OCI-LY3 (cell line): ENCODE results near the gene VENTX.

Experiments used
- H2AFZ ChIP-seq: fragments of 200-600, 300-600 bp; shearing (Covaris generic); 2 replicates; pipeline ENCODE4 v1.6.0; 2014; ENCODE audit warnings: antibody characterized with exemption, low read depth, low read length
- H3K27ac ChIP-seq: fragments of 200-600, 300-600 bp; sonication (generic); 2 replicates; pipeline ENCODE4 v1.5.1; 2014; ENCODE audit warnings: mild to moderate bottlenecking, low read length, moderate library complexity, mixed read lengths
- H3K27me3 ChIP-seq: fragments of 200-600, 300-600 bp; sonication (generic); 2 replicates; pipeline ENCODE4 v1.6.1; 2014; ENCODE audit warnings: low read depth, low read length, mixed read lengths
- H3K36me3 ChIP-seq: fragments of 200-600, 300-600 bp; sonication (generic); replicated peaks from 2 replicates; pipeline ENCODE3; 2014; ENCODE audit warnings: low read depth, low read length, mixed read lengths
- H3K4me1 ChIP-seq: fragments of 300-600, 200-600 bp; sonication (generic); 2 replicates; pipeline ENCODE4 v1.6.1; 2014; ENCODE audit warnings: low read length, mixed read lengths
- H3K4me2 ChIP-seq: fragments of 200-600, 300-600 bp; sonication (generic); 2 replicates; pipeline ENCODE4 v1.6.1; 2014; ENCODE audit warnings: low read length, mixed read lengths
- H3K4me3 ChIP-seq: fragments of 300-600, 200-600 bp; sonication (generic); 2 replicates; pipeline ENCODE4 v1.5.1; 2014; ENCODE audit warnings: antibody characterized with exemption, mild to moderate bottlenecking, low read length, moderate library complexity
- H3K79me2 ChIP-seq: fragments of 300-600, 200-600 bp; shearing (Covaris generic); 2 replicates; pipeline ENCODE4 v1.6.1; 2014; ENCODE audit warnings: mild to moderate bottlenecking, low read length, mixed read lengths
- H3K9ac ChIP-seq: fragments of 300-600, 200-600 bp; shearing (Covaris generic); 2 replicates; pipeline ENCODE4 v1.6.0; 2014; ENCODE audit warnings: mild to moderate bottlenecking, low read length, moderate library complexity
- H3K9me3 ChIP-seq: fragments of 200-600, 300-600 bp; shearing (Covaris generic); 2 replicates; pipeline ENCODE4 v1.6.1; 2014; ENCODE audit warnings: low read length, mixed read lengths; ENCODE audit not compliant: insufficient read depth
- H4K20me1 ChIP-seq: fragments of 200-600, 300-600 bp; sonication (generic); 2 replicates; pipeline ENCODE4 v1.6.1; 2016; ENCODE audit warnings: low read length, mixed read lengths; ENCODE audit not compliant: insufficient read depth
- EZH2phosphoT487 ChIP-seq: fragments of 200-600 bp; shearing (Covaris generic); IDR thresholded peaks from 2 replicates; pipeline ENCODE4 v1.6.1; 2018; ENCODE audit warnings: antibody characterized with exemption, mixed run types, low read depth
- TF ChIP-seq, protein P1 (sequence below): fragments of 200-600, 300-600 bp; sonication (generic); IDR thresholded peaks from 2 replicates; pipeline ENCODE4 v1.5.1; 2014; ENCODE audit warnings: antibody characterized with exemption, low read length, low read depth

VENTX gene

DNA sequence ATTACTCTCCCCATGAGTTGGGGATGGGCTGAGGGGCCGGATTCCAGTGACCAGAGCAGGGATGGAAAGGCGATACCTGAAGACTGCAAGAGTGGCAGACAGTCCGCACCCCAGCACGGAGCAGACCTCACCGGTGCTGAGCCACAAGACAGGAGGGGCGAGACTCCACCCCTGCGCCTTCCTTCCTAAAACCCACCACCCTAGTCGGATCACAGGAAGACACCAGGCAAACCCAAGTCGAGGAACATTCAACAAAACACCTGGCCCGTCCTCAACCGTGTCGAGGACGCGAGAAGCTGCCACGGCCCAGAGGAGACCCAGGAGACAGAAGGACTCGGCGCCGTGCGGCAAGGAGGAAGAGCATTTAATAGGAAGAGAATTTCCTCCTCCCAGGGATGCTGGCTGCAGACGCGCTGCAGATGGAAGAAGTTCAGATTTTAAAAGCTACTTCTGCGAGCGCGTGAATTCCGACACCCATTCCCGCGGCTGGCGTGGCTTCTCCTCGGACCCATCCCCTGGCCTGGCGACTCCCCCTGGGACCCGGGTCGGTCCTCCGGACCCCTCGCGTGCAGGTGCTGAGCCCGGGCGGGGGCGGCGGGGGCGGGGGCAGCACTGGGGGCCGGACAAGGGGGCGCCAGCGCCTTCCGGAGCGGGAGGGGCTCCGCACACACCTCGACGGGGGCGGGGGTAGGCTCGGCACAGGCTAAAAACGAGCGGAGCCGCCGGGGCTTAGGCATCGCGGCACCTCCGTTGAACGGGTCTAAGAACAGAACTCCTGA is 8.2 kb upstream of the VENTX start:
- Histone ChIP-seq H3K9me3 (no peaks in the 10 kb centered on the region), H3K79me2 (no peaks in the 10 kb centered on the region), H3K4me1 (no peaks in the 10 kb centered on the region), H3K4me3 (no peak overlapping the region), H3K4me2 (no peak overlapping the region), H3K9ac (no peak overlapping the region), H2AFZ (no peak overlapping the region), H4K20me1 (no peaks in the 10 kb centered on the region), H3K27ac (no peak overlapping the region), H3K27me3 (no peaks in the 10 kb centered on the region), H3K36me3 (no peaks in the 10 kb centered on the region)
- TF ChIP-seq, protein P1, sequence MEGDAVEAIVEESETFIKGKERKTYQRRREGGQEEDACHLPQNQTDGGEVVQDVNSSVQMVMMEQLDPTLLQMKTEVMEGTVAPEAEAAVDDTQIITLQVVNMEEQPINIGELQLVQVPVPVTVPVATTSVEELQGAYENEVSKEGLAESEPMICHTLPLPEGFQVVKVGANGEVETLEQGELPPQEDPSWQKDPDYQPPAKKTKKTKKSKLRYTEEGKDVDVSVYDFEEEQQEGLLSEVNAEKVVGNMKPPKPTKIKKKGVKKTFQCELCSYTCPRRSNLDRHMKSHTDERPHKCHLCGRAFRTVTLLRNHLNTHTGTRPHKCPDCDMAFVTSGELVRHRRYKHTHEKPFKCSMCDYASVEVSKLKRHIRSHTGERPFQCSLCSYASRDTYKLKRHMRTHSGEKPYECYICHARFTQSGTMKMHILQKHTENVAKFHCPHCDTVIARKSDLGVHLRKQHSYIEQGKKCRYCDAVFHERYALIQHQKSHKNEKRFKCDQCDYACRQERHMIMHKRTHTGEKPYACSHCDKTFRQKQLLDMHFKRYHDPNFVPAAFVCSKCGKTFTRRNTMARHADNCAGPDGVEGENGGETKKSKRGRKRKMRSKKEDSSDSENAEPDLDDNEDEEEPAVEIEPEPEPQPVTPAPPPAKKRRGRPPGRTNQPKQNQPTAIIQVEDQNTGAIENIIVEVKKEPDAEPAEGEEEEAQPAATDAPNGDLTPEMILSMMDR = no peak
- no peak for TF ChIP-seq EZH2phosphoT487

DNA sequence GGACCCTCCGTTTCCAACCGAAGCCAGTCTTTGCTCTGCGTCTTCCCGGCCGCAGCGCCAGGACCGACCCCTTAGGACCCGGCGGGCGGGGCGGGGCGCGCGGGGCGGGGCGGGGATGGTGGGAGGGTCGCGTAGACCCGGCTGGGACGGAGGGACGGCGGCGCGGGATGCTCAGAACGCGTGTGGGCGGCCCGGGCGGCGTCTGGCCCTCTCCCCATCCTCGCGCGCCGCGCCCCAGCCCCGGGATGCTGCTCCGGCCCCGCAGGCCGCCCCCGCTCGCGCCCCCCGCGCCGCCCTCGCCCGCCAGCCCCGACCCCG is 7.7 kb upstream of the VENTX start, which contains the start of gene UTF1:
TSS of gene UTF1 (plus strand) at position 174 of the 318 bp plus-strand sequence. CDS start at position 246, 72 bp downstream.
- Histone ChIP-seq H3K27me3 (no peaks in the 10 kb centered on the region), H3K27ac (no peak within 1 kb of the TSS), H4K20me1 (no peaks in the 10 kb centered on the region), H3K9me3 (no peaks in the 10 kb centered on the region), H3K9ac (no peak within 1 kb of the TSS), H3K79me2 (no peaks in the 10 kb centered on the region), H3K4me1 (no peaks in the 10 kb centered on the region), H3K4me2 (no peak within 1 kb of the TSS), H2AFZ (no peak within 1 kb of the TSS), H3K4me3 (no peak within 1 kb of the TSS), H3K36me3 (no peaks in the 10 kb centered on the region)
- TF ChIP-seq, protein P1 = no peak
- TF ChIP-seq EZH2phosphoT487 = no peak

DNA sequence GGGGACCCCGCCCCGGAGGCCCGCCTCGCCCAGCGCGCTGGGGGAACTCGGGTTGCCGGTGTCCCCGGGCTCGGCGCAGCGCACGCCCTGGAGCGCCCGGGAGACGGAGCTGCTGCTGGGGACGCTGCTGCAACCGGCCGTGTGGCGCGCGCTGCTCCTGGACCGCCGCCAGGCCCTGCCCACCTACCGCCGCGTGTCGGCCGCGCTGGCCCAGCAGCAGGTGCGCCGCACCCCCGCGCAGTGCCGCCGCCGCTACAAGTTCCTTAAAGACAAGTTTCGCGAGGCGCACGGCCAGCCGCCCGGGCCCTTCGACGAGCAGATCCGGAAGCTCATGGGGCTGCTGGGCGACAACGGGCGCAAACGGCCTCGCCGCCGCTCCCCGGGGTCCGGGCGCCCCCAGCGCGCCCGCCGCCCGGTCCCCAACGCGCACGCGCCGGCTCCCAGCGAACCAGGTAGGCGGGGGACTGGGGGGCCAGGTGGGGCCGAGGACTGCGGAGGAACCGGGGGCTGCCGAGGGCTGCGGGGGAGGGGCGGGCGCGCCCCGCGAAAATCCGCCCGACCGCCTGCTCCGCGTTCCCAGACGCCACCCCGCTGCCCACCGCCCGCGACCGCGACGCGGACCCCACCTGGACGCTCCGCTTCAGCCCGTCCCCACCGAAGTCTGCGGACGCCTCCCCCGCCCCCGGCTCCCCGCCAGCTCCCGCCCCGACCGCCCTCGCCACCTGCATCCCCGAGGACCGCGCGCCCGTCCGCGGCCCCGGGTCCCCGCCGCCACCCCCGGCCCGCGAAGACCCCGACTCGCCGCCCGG is 7.1 kb upstream of the VENTX start:
- Histone ChIP-seq H3K79me2 (no peaks in the 10 kb centered on the region), H3K4me3 (no peak overlapping the region)

More for the DNA sequence above, 7.1 kb upstream of the VENTX start:
- H3K36me3 ChIP-seq = no peaks in the 10 kb centered on the region
- H3K27ac ChIP-seq = no peak overlapping the region
- H2AFZ ChIP-seq = no peak overlapping the region
- H3K27me3 ChIP-seq = no peaks in the 10 kb centered on the region
- H3K4me2 ChIP-seq = no peak overlapping the region
- no peak for TF ChIP-seq EZH2phosphoT487
- TF ChIP-seq, protein P1 = no peak
- no peaks in the 10 kb centered on the region for H3K9me3 ChIP-seq
- H3K4me1 ChIP-seq = no peaks in the 10 kb centered on the region
- H4K20me1 ChIP-seq = no peaks in the 10 kb centered on the region
- H3K9ac ChIP-seq = no peak overlapping the region
